LNCaP clone FGC (cell line): ENCODE results near the gene TSR3.

Experiments
- DNase-seq: peaks from one replicate; pipeline ENCODE4 v3.0.0-alpha.2; 2011; ENCODE audit warnings: low read depth
- H3K4me3 ChIP-seq: 2 replicates; pipeline ENCODE4 v1.5.1; 2011; ENCODE audit warnings: mild to moderate bottlenecking, low read depth, low read length, control low read depth
- TF ChIP-seq, protein P1 (sequence below): IDR thresholded peaks from 2 replicates; pipeline ENCODE4 v1.5.1; 2012; ENCODE audit warnings: mild to moderate bottlenecking; ENCODE audit not compliant: control insufficient read depth, insufficient read depth; ENCODE audit errors: extremely low read depth

Gene TSR3

DNA sequence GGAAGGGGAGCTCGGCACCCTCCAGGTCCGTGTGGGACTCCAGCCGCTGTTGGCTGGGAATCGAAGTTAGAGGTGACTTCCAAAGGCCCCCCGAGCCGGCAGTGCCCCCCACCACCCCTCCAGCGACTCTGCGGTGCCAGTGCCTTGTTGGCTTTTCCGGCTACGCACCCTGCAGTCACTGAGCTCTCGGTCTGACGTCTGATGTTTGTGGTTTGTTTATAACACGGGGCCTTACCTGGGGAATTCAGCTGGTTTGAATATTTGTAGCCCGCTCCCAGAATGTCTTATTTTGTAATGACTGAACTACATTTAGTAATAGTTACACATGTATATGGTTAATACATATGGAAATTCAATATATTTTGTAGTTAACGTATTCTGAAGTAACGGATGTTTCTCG, 25.3 kb downstream of the TSR3 start:
- DNase-seq: no peak
- TF ChIP-seq, protein P1, sequence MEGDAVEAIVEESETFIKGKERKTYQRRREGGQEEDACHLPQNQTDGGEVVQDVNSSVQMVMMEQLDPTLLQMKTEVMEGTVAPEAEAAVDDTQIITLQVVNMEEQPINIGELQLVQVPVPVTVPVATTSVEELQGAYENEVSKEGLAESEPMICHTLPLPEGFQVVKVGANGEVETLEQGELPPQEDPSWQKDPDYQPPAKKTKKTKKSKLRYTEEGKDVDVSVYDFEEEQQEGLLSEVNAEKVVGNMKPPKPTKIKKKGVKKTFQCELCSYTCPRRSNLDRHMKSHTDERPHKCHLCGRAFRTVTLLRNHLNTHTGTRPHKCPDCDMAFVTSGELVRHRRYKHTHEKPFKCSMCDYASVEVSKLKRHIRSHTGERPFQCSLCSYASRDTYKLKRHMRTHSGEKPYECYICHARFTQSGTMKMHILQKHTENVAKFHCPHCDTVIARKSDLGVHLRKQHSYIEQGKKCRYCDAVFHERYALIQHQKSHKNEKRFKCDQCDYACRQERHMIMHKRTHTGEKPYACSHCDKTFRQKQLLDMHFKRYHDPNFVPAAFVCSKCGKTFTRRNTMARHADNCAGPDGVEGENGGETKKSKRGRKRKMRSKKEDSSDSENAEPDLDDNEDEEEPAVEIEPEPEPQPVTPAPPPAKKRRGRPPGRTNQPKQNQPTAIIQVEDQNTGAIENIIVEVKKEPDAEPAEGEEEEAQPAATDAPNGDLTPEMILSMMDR: no peak
- no peak overlapping the region for H3K4me3 ChIP-seq

DNA sequence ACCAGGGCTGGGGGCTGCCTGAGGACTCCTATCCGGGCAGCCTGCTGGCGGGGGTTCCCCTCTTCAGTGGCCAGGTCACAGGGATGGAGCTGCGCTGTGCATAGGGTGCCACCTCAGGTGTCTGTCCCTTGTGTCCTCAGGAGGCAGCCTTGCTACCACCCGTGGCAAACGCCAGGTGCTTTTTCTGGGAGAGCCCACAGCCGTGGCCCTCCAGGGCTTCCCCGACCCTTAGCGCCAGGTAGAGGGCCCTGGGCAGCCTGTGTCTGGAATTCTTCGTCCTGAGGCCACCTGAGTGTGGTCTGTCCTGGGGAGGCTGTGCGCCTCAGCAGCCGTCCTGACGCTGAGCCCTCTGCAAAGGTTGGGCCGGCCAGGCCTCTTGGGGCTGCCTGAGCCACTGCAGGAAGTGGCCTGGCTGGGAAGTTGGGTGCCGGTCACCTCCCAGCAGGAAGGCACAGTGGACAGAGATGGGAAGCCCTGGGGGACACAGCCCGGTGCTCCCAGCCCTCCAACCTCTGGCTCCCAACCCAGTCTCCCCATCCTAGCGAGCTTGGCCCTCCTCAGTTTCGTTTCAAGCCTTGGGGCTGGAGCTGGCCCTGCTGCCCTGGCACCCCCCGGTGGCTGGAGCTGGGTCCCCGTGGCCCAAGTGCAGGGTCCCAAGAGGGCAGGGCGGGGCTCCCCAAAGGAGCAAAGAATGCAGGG, 25.9 kb downstream of the TSR3 start:
- TF ChIP-seq, protein P1: no peak

DNA sequence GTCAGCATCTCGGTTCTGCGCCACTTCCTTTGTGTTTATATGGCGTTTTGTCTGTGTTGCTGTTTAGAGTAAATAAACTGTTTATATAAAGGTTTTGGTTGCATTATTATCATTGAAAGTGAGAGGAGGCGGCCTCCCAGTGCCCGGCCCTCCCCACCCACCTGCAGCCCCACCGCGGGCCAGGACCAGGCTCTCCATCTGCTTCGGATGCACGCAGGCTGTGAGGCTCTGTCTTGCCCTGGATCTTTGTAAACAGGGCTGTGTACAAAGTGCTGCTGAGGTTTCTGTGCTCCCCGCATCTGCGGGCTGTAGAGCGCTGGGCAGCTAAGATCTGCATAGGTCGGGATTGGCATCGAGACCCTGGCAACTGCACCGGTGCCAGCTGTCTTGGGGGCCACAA, 26.4 kb downstream of the TSR3 start:
- no peak for DNase-seq
- no peak overlapping the region for H3K4me3 ChIP-seq
- TF ChIP-seq, protein P1: no peak

More for the DNA sequence above, 25.9 kb downstream of the TSR3 start:
- no peak overlapping the region for H3K4me3 ChIP-seq
- DNase-seq: no peak

DNA sequence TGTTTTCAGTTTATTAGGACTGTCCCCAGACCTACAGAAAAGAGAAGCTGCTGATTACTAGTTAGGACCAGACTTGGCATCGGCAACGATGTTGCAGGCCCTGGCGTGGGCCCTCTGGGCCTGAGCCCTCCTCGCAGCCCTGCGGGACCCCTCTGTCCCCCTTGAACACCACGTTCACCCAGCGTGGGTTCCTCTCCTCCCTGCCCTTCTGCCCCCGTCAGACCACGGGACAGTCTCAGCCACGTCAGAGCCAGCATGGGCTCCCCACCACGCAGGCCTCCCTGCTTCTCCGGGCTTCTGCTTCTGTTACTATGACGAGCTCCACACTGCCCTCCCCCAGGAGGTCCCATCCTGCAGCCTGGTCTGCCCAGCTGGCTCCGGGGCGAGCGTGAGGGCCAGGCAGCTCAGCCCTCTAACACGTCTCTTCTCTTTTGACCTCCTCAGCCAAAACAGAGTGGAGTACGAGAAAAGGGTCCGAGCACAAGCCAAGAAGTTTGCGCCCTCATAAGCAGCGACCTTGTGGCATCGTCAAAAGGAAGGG, 27.3 kb downstream of the TSR3 start:
- TF ChIP-seq, protein P1: no peak
- no peak overlapping the region for H3K4me3 ChIP-seq
- no peak for DNase-seq

DNA sequence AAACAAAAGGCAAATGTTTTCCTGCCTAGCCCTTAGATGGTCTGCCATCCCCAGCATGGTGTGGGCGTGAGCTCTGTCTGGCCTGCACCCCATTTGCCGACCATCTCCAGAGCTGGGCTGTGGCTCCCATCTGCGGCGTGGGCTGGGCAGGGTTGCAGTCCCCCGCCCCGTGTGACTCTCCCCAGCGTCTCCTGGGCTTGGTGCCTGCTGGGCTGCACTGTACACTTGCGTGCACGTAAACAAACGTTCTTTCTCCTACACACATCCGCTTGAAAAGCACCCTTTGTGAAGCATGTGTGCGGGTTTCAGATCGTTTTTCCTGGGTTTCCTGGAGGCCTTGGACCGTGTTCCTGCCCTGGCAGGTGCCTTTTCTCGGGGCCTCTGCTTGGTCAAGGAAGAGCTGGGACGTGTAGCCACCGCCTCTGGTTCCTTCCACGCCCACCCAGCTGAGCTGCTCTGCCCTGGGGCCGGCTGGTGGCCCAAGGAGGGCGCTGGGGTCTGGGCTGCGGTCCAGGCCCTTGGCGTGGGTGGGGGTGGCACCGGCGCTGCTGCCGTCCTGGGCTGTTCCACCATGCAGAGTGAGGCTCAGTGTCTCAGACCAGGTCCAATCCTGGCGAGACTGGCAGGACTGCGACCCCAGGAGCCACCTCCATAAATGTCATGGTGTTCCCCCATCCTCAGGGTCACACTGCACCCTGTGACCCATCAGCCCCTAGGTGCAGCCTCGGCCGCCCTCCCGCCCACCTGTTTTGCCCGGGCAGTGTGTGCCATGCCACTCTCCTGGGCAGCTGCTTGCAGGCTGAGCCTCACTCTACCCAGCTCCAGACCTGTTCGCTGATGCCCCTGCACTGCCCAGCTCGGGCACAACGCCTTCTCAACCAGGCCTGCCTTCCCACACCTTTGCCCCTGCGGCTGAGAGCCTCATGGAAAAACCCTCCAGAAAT, 28.1 kb downstream of the TSR3 start:
- TF ChIP-seq, protein P1: no peak
- no peak overlapping the region for H3K4me3 ChIP-seq
- DNase-seq: no peak

DNA sequence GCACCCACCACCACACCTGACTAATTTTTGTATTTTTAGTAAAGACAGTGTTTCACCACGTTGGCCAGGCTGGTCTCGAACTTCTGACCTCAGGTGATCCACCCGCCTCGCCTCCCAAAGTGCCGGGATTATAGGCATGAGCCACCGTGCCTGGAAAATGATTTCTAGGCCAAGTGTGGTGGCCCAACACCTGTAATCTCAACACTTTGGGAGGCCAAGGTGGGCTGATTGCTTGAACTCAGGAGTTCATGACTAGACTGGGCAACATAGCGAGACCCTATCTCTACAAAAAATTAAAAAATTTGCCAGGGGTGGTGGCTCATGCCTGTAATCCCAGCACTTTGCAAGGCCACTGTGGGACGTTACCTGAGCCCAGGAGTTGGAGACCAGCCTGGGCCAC, 29.3 kb downstream of the TSR3 start:
- DNase-seq: no peak
- TF ChIP-seq, protein P1: no peak
- H3K4me3 ChIP-seq: no peak overlapping the region
